Progenitor cell of endocrine pancreas (in vitro differentiated cells): ENCODE results near the gene CCM2. TPM values are rescaled to one million over a fixed set of nuclear protein-coding genes. Genes with fewer than 3 reads are reported as not detected.

ENCODE experiments used
- DNase-seq: peaks from one replicate; pipeline ENCODE4 v3.0.0; 2021; ENCODE audit warnings: low spot score; ENCODE audit not compliant: unreplicated experiment
- H3K27ac Mint-ChIP-seq: 2 replicates; pipeline ENCODE4 v1.8.0; 2021; ENCODE audit warnings: mild to moderate bottlenecking, moderate library complexity, mixed read lengths
- H3K27me3 Mint-ChIP-seq: 2 replicates; pipeline ENCODE4 v1.8.0; 2021; ENCODE audit warnings: mixed read lengths
- H3K36me3 Mint-ChIP-seq: 2 replicates; pipeline ENCODE4 v1.8.0; 2022; ENCODE audit warnings: mixed read lengths; ENCODE audit not compliant: insufficient read depth
- H3K4me1 Mint-ChIP-seq: 2 replicates; pipeline ENCODE4 v1.8.0; 2021; ENCODE audit warnings: low read depth, mixed read lengths
- H3K4me3 Mint-ChIP-seq: 2 replicates; pipeline ENCODE4 v1.8.0; 2021; ENCODE audit warnings: low read depth, mild to moderate bottlenecking, moderate library complexity, mixed read lengths
- H3K9me3 Mint-ChIP-seq: 2 replicates; pipeline ENCODE4 v1.8.0; 2021; ENCODE audit warnings: low read depth, mixed read lengths
- CTCF ChIP-seq: fragments of 200-600 bp; sonication (generic); IDR thresholded peaks from one replicate; pipeline ENCODE4 v1.5.0; 2021; ENCODE audit warnings: antibody characterized with exemption, mild to moderate bottlenecking; ENCODE audit not compliant: unreplicated experiment
- total RNA-seq: library from RNA; stranded (reverse); gene quantifications from 2 replicates; pipeline ENCODE4 v1.2.1, GENCODE V29; 2021

The CCM2 gene
- total RNA-seq, 1 donor from 2014 or later = 43.0 TPM

- H3K27ac Mint-ChIP-seq = no peak overlapping the region
- no peaks in the 10 kb centered on the region for H3K27me3 Mint-ChIP-seq
- no peak overlapping the region for H3K4me3 Mint-ChIP-seq
- peaks cover 3% of the 10 kb centered on the region for H3K36me3 Mint-ChIP-seq
- no peaks in the 10 kb centered on the region for H3K4me1 Mint-ChIP-seq
- no peak for DNase-seq
- TF ChIP-seq CTCF = no peak
- H3K9me3 Mint-ChIP-seq = no peaks in the 10 kb centered on the region
Observed at GRCh38 chr7:45066409-45066808, 66.4 kb downstream of the CCM2 start.

- H3K9me3 Mint-ChIP-seq = no peaks in the 10 kb centered on the region
- no peaks in the 10 kb centered on the region for H3K4me1 Mint-ChIP-seq
- no peak for TF ChIP-seq CTCF
- H3K27me3 Mint-ChIP-seq = no peaks in the 10 kb centered on the region
- no peak overlapping the region for H3K4me3 Mint-ChIP-seq
- no peak for DNase-seq
- no peak overlapping the region for H3K27ac Mint-ChIP-seq
- peaks cover 3% of the 10 kb centered on the region for H3K36me3 Mint-ChIP-seq
Observed at GRCh38 chr7:45067582-45067981, 67.6 kb downstream of the CCM2 start.

- H3K9me3 Mint-ChIP-seq = no peaks in the 10 kb centered on the region
- peaks cover 8% of the 10 kb centered on the region for H3K36me3 Mint-ChIP-seq
- H3K4me1 Mint-ChIP-seq = no peaks in the 10 kb centered on the region
- H3K27ac Mint-ChIP-seq = no peak overlapping the region
- DNase-seq = no peak
- no peaks in the 10 kb centered on the region for H3K27me3 Mint-ChIP-seq
- TF ChIP-seq CTCF = no peak
- no peak overlapping the region for H3K4me3 Mint-ChIP-seq
Observed at GRCh38 chr7:45068236-45069023, 68.4 kb downstream of the CCM2 start.

DNA sequence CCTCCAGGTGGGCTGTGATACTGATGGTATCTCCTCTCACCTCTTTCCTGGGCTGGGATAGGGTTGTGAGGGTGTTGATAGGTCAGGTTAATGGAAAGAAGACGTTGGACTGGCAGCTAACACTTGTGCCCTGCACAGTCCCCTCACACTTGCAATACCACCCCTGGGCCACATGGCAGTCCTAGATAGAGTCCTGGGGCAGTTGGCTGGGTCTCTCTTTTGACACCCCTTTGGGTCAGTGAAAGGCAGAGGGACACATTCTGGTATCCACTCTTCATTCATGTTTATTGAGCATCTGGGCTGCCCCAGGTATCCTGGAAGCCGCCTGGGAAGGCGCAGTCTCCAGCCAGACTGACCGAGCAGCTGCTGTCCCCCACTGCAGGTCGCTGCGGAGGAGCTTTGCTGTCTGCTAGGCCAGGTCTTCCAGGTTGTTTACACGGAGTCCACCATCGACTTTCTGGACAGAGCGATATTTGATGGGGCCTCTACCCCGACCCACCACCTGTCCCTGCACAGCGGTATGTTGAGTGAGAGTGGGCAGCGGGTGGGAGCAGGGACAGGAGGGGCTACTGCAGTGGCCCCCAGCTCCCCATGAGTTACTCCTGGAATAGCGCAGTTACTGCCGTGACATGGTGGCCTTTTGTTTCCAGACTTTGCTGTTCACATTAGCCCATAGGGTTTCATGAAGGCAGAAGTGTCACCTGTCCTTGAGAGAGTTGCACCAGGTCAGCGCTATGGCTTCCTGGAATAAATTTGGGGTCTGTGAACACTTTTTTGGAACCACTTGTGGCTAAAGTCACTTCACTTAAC, 69.6 kb downstream of the CCM2 start:
- Mint-ChIP-seq H3K4me3 (no peak overlapping the region), H3K36me3 (peaks cover 8% of the 10 kb centered on the region), H3K4me1 (no peaks in the 10 kb centered on the region), H3K9me3 (no peaks in the 10 kb centered on the region), H3K27me3 (no peaks in the 10 kb centered on the region), H3K27ac (no peak overlapping the region)
- no peak for DNase-seq
- TF ChIP-seq CTCF = no peak

- peaks cover 9% of the 10 kb centered on the region for H3K36me3 Mint-ChIP-seq
- H3K4me3 Mint-ChIP-seq = no peak overlapping the region
- no peak for TF ChIP-seq CTCF
- no peaks in the 10 kb centered on the region for H3K27me3 Mint-ChIP-seq
- no peak overlapping the region for H3K27ac Mint-ChIP-seq
- DNase-seq = no peak
- H3K9me3 Mint-ChIP-seq = no peaks in the 10 kb centered on the region
- H3K4me1 Mint-ChIP-seq = no peaks in the 10 kb centered on the region
Observed at GRCh38 chr7:45070254-45070642, 70.2 kb downstream of the CCM2 start.
